Stimulated activated naive CD8-positive, alpha-beta T cell treated with anti-CD3 and anti-CD28 coated beads, Interleukin-15, amount 100 ng/mL, for 72 hours (primary cell): ENCODE measurements around the gene CTAGE8.
A peak's percentile ranks its signal among the peaks of the same experiment; 100 is the strongest.
"Not testable (repeated sequence)": the region's sequence is repeated elsewhere in the genome, so short reads cannot be mapped to it uniquely, and the experiment has no call there.

Experiments used
- ATAC-seq: fragments of 150-1000 bp; cut with Tn5 transposase; 2 replicates; pipeline ENCODE4 v1.10.0; 2021; ENCODE audit warnings: mild to moderate bottlenecking, moderate library complexity
- DNase-seq, 2 donors: peaks; one replicate each; pipeline ENCODE4 v3.0.0; 2021 to 2022
- H3K27ac Mint-ChIP-seq, 2 donors: one replicate each; pipeline ENCODE4 v1.8.0; 2022; ENCODE audit warnings: mild to moderate bottlenecking in 2 of 2, mixed read lengths in 2 of 2, moderate library complexity in 2 of 2
- H3K27me3 Mint-ChIP-seq: one replicate; pipeline ENCODE4 v1.8.0; 2022; ENCODE audit warnings: mixed read lengths
- H3K4me1 Mint-ChIP-seq: one replicate; pipeline ENCODE4 v1.8.0; 2022; ENCODE audit warnings: mild to moderate bottlenecking, mixed read lengths
- H3K4me3 Mint-ChIP-seq, 2 donors: one replicate each; pipeline ENCODE4 v1.8.0; 2022; ENCODE audit warnings: mild to moderate bottlenecking in 2 of 2, mixed read lengths in 2 of 2, moderate library complexity in 1 of 2
- H3K9me3 Mint-ChIP-seq, 2 donors: one replicate each; pipeline ENCODE4 v1.8.0; 2022; ENCODE audit warnings: mixed read lengths in 2 of 2

Gene CTAGE8

GRCh38 chr7:144226866-144227265 lies 42.2 kb downstream of the CTAGE8 start:
- not testable (repeated sequence) for H3K4me1 Mint-ChIP-seq, ATAC-seq, DNase-seq, H3K27ac Mint-ChIP-seq, H3K4me3 Mint-ChIP-seq, H3K9me3 Mint-ChIP-seq, H3K27me3 Mint-ChIP-seq

GRCh38 chr7:144223675-144224074 lies 45.4 kb downstream of the CTAGE8 start:
- H3K9me3 Mint-ChIP-seq, H3K4me3 Mint-ChIP-seq, H3K27me3 Mint-ChIP-seq, ATAC-seq, H3K4me1 Mint-ChIP-seq, H3K27ac Mint-ChIP-seq, DNase-seq: not testable (repeated sequence)

GRCh38 chr7:144220531-144220930 lies 48.6 kb downstream of the CTAGE8 start:
- not testable (repeated sequence) for H3K4me3 Mint-ChIP-seq, DNase-seq, H3K27me3 Mint-ChIP-seq, ATAC-seq, H3K4me1 Mint-ChIP-seq, H3K27ac Mint-ChIP-seq, H3K9me3 Mint-ChIP-seq

GRCh38 chr7:144219149-144219548 lies 49.9 kb downstream of the CTAGE8 start:
- not testable (repeated sequence) for H3K9me3 Mint-ChIP-seq, H3K27me3 Mint-ChIP-seq, H3K27ac Mint-ChIP-seq, H3K4me3 Mint-ChIP-seq, DNase-seq, H3K4me1 Mint-ChIP-seq
- ATAC-seq, result peak; percentile 35

- not testable (repeated sequence) for H3K4me3 Mint-ChIP-seq, H3K27me3 Mint-ChIP-seq, H3K27ac Mint-ChIP-seq, DNase-seq, ATAC-seq, H3K4me1 Mint-ChIP-seq, H3K9me3 Mint-ChIP-seq
These were observed 50.5 kb downstream of the CTAGE8 start for GRCh38 chr7:144218581-144218980.

- not testable (repeated sequence) for H3K4me1 Mint-ChIP-seq, H3K27ac Mint-ChIP-seq, DNase-seq, H3K4me3 Mint-ChIP-seq, ATAC-seq, H3K9me3 Mint-ChIP-seq, H3K27me3 Mint-ChIP-seq
These were observed 51.9 kb downstream of the CTAGE8 start for GRCh38 chr7:144217200-144217599.
